Spleen (tissue), 11 donors: Measurements from ENCODE around the gene CDK10. TPM values are rescaled to one million over a fixed set of nuclear protein-coding genes. Genes with fewer than 3 reads are reported as not detected.
A peak's percentile ranks its signal among the peaks of the same experiment; 100 is the strongest.

Experiments used
- DNase-seq: peaks from one replicate; pipeline ENCODE4 v3.0.0-alpha.2; 2020
- H3K27ac ChIP-seq, 8 donors: fragments of 200-600 bp; sonication (generic) in 7 of 8; 1 replicate in 4 of 8; 2 replicates in 4 of 8; pipeline versions ENCODE4 v1.5.0 to v1.8.0; 2016 to 2021; ENCODE audit warnings: inconsistent platforms in 4 of 8, mild to moderate bottlenecking in 4 of 8, moderate library complexity in 1 of 8
- H3K27me3 ChIP-seq, 7 donors: fragments of 200-600 bp; sonication (generic) in 6 of 7; replicated peaks in 1 of 7; 1 replicate in 4 of 7; 2 replicates in 3 of 7; pipeline versions ENCODE4 v1.5.0 to v1.8.0; 2016 to 2021; ENCODE audit warnings: inconsistent platforms in 3 of 7, mild to moderate bottlenecking in 1 of 7
- H3K36me3 ChIP-seq, 6 donors: fragments of 200-600 bp; sonication (generic) in 5 of 6; 1 replicate in 4 of 6; 2 replicates in 2 of 6; pipeline versions ENCODE4 v1.5.0 to v1.8.0; 2016 to 2021; ENCODE audit warnings: inconsistent platforms in 2 of 6
- H3K4me1 ChIP-seq, 6 donors: fragments of 200-600 bp; sonication (generic) in 5 of 6; 1 replicate in 3 of 6; 2 replicates in 3 of 6; pipeline versions ENCODE4 v1.5.0 to v1.8.0; 2016 to 2021; ENCODE audit warnings: inconsistent platforms in 3 of 6
- H3K4me3 ChIP-seq, 8 donors: fragments of 200-600 bp; sonication (generic) in 7 of 8; 1 replicate in 4 of 8; 2 replicates in 4 of 8; pipeline versions ENCODE4 v1.5.0 to v1.8.0; 2016 to 2021; ENCODE audit warnings: inconsistent platforms in 4 of 8, mild to moderate bottlenecking in 4 of 8, moderate library complexity in 2 of 8
- H3K9me3 ChIP-seq, 8 donors: fragments of 200-600 bp; sonication (generic) in 7 of 8; 1 replicate in 4 of 8; 2 replicates in 4 of 8; pipeline versions ENCODE4 v1.5.0 to v1.8.0; 2016 to 2021; ENCODE audit warnings: inconsistent platforms in 4 of 8
- CTCF ChIP-seq, 11 experiments: fragments of 200-600 bp in 7 of 11; fragments of 450-650 bp in 4 of 11; sonication (generic) in 4 of 11; IDR thresholded peaks in 8 of 11; conservative IDR thresholded peaks in 3 of 11; 1 replicate in 7 of 11; 2 replicates in 4 of 11; pipeline versions ENCODE4 v1.4.0 to v1.8.0; 2016 to 2021; ENCODE audit warnings: antibody characterized with exemption in 11 of 11, inconsistent platforms in 4 of 11, mild to moderate bottlenecking in 1 of 11
- POLR2A ChIP-seq, 3 donors: fragments of 450-650 bp; IDR thresholded peaks; one replicate each; pipeline ENCODE4 v1.5.1; 2017; ENCODE audit warnings: antibody characterized with exemption in 3 of 3, mild to moderate bottlenecking in 1 of 3
- POLR2AphosphoS5 ChIP-seq, 3 donors: sonication (generic); formaldehyde crosslinking; IDR thresholded peaks; one replicate each; pipeline ENCODE4 v1.5.1; 2017; ENCODE audit warnings: antibody characterized with exemption in 3 of 3
- WGBS, 5 donors: extraction: QIAGEN DNeasy Blood & Tissue Kit in 3 of 5; methylation state at CpG; one replicate each; pipeline versions ENCODE4 v1.1.5 to v1.1.7; 2013 to 2018; 5-methylcytosine and 5-hydroxymethylcytosine counted together
- intact Hi-C: fragments of 100-400 bp; cut with DNase I; formaldehyde crosslinking; loops from one replicate; pipeline ENCODE4 v1.15.0; 2023; ENCODE audit warnings: low total_unique reads
- polyA plus RNA-seq, 3 donors: library from polyadenylated mRNA; stranded (reverse); fragments of 200-250 nt; gene quantifications; one replicate each; pipeline ENCODE4 v1.2.1, GENCODE V29; 2013
- total RNA-seq, 7 donors: library from RNA; depleted of rRNA in 3 of 7; stranded (reverse); fragments of >200 nt in 3 of 7; fragmentation: NEBNext Ultra II Directional in 4 of 7; extraction: Animal tissue kit (Norgen Biotek cat#: 25700) in 4 of 7; gene quantifications; one replicate each; pipeline versions ENCODE4 v1.1.0 to v1.2.1, GENCODE V29; 2016 to 2021
- donor health status: healthy with polysubstance abuse.
- donor health status: DM: no; HTN: no; CAD: no; lungs with moderate emphysema.
- donor health status: DM: no; HTN: no; CAD: no.
- donor health status: Bipolar disorder and iron deficiency.
- donor health status: healthy.
- donor health status: DM: no; HTN: no; CAD: no.
- donor health status: DM: yes; HTN: yes; CAD: no.

The CDK10 gene
- total and polyA plus RNA-seq, 10 donors, result 47.6 to 201 (median 78.6) TPM

- no peak for TF ChIP-seq POLR2AphosphoS5 (IDR thresholded peaks at IDR 0.05)
- no peak for TF ChIP-seq CTCF (IDR thresholded peaks at IDR 0.05 in 8 of 11, conservative IDR thresholded peaks at IDR 0.05 in 3 of 11)
- no peak for TF ChIP-seq POLR2A (IDR thresholded peaks at IDR 0.05)
- H3K4me3 ChIP-seq, result no peak overlapping the region
- H3K27me3 ChIP-seq, result no peaks in the 10 kb centered on the region
- peaks cover 13 to 62% (median 39%) of the 10 kb centered on the region in 6 donors for H3K4me1 ChIP-seq
- H3K36me3 ChIP-seq, result peaks cover 0 to 43% (median 23%) of the 10 kb centered on the region in 6 donors
- 68 to 88% (median 74%) methylated on average over 10 of the region's 10 CpGs for WGBS, 5 donors
- no peak for DNase-seq
- no peaks in the 10 kb centered on the region for H3K9me3 ChIP-seq
- no peak overlapping the region for H3K27ac ChIP-seq
- intact Hi-C loops, result no loop called here
These were observed 31.3 kb upstream of the CDK10 start for GRCh38 chr16:89655062-89655643.

GRCh38 chr16:89656435-89657121 is 29.9 kb upstream of the CDK10 start:
- WGBS, 5 donors, result 37 to 44% (median 38%) methylated on average over 28 to 32 of the region's 32 CpGs
- no peaks in the 10 kb centered on the region for H3K9me3 ChIP-seq
- H3K27ac ChIP-seq, result peak overlapping the region in 5 of 8 donors; percentile 88 to 96 (median 92)
- intact Hi-C loops, result no loop called here
- TF ChIP-seq POLR2AphosphoS5 (IDR thresholded peaks at IDR 0.05) (no peak), POLR2A (IDR thresholded peaks at IDR 0.05) (no peak), CTCF (IDR thresholded peaks at IDR 0.05 in 8 of 11, conservative IDR thresholded peaks at IDR 0.05 in 3 of 11) (no peak)
- peaks cover 0 to 43% (median 18%) of the 10 kb centered on the region in 6 donors for H3K36me3 ChIP-seq
- peak; percentile 84 for DNase-seq
- no peaks in the 10 kb centered on the region for H3K27me3 ChIP-seq
- H3K4me1 ChIP-seq, result peaks cover 13 to 60% (median 39%) of the 10 kb centered on the region in 6 donors
- peak overlapping the region; percentile 78 to 100 (median 100) for H3K4me3 ChIP-seq

- WGBS, 5 donors, result 0 to 1% (median 0%) methylated on average over 25 to 99 of the region's 99 CpGs
- Histone ChIP-seq H3K27ac (peak within 1 kb of the TSS; percentile 82 to 96 (median 90)), H3K4me3 (peak within 1 kb of the TSS; percentile 78 to 100 (median 100)), H3K4me1 (peaks cover 13 to 54% (median 39%) of the 10 kb centered on the region in 6 donors), H3K36me3 (peaks cover 0 to 39% (median 12%) of the 10 kb centered on the region in 6 donors), H3K27me3 (no peaks in the 10 kb centered on the region), H3K9me3 (no peaks in the 10 kb centered on the region)
- intact Hi-C loops, result no loop called here
- peak; percentile 96 for DNase-seq
- TF ChIP-seq CTCF (IDR thresholded peaks at IDR 0.05 in 8 of 11, conservative IDR thresholded peaks at IDR 0.05 in 3 of 11) (peak in 4 of 11 experiments; percentile 31 to 44 (median 36)), POLR2A (IDR thresholded peaks at IDR 0.05) (peak in 2 of 3 donors; percentile 53 to 63), POLR2AphosphoS5 (IDR thresholded peaks at IDR 0.05) (peak; percentile 92 to 96 (median 92))
These were observed 28.9 kb upstream of the CDK10 start, which contains the start of the genes CHMP1A and SPATA33 for GRCh38 chr16:89657442-89658220. Gene CHMP1A, minus strand, starts transcription at chr16:89657708. Its CDS starts 120 bp downstream, at chr16:89657588. Gene SPATA33, plus strand, starts transcription at chr16:89657836. Its CDS starts 76 bp downstream, at chr16:89657912.
